Neutrophil (primary cell): ENCODE data around the gene PCNP.
"Not testable (repeated sequence)": the region's sequence is repeated elsewhere in the genome, so short reads cannot be mapped to it uniquely, and the experiment has no call there.

Source experiments
- H3K27ac ChIP-seq: fragments of 200-600 bp; sonication (generic); 2 replicates; pipeline ENCODE4 v1.5.1; 2016; ENCODE audit warnings: mild to moderate bottlenecking, moderate library complexity
- H3K27me3 ChIP-seq: fragments of 200-600 bp; sonication (generic); 2 replicates; pipeline ENCODE4 v1.6.0; 2016; ENCODE audit warnings: mild to moderate bottlenecking
- H3K36me3 ChIP-seq: fragments of 200-600 bp; sonication (generic); 2 replicates; pipeline ENCODE4 v1.5.1; 2017
- H3K4me1 ChIP-seq, 2 experiments: fragments of 200-600 bp in 1 of 2; sonication (generic) in 1 of 2; 1 replicate in 1 of 2; 2 replicates in 1 of 2; pipeline versions ENCODE4 v1.5.1 to v1.6.1; 2013 to 2016; ENCODE audit warnings: low read depth in 1 of 2, low read length in 1 of 2, mild to moderate bottlenecking in 1 of 2, moderate library complexity in 1 of 2; ENCODE audit not compliant: control insufficient read depth in 1 of 2, insufficient read depth in 1 of 2
- H3K4me3 ChIP-seq, 2 experiments: fragments of 200-600 bp in 1 of 2; sonication (generic) in 1 of 2; 1 replicate in 1 of 2; 2 replicates in 1 of 2; pipeline ENCODE4 v1.5.1; 2013 to 2016; ENCODE audit warnings: low read depth in 1 of 2, low read length in 1 of 2, mild to moderate bottlenecking in 1 of 2, moderate library complexity in 1 of 2
- H3K9me3 ChIP-seq: fragments of 200-600 bp; sonication (generic); 2 replicates; pipeline ENCODE4 v1.5.1; 2016
- CTCF ChIP-seq: fragments of 200-600 bp; sonication (generic); IDR thresholded peaks from 2 replicates; pipeline ENCODE4 v1.5.1; 2016; ENCODE audit warnings: antibody characterized with exemption

Gene PCNP

DNA sequence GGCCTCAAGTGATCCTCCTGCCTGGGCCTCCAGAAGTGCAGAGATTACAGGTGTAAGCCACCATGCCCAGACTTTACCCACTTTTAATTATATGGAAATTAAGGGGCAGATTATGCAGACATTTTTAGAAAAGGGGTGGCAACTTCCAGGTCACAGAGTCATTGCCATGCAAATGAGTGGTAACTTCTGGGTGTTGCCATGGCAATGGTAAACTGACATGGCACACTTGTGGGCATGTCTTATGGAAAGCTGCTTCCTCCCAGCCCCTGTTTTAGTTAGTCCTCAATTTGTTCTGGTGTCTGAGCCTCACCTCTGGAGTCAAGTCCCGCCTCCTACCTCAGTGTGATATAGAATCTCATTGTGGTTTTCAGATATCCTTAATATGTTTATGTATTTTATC, 49.7 kb downstream of the PCNP start:
- Histone ChIP-seq H3K9me3 (no peaks in the 10 kb centered on the region), H3K27ac (no peak overlapping the region), H3K27me3 (no peaks in the 10 kb centered on the region), H3K4me3 (no peak overlapping the region), H3K4me1 (no peaks in the 10 kb centered on the region), H3K36me3 (no peaks in the 10 kb centered on the region)
- no peak for TF ChIP-seq CTCF

DNA sequence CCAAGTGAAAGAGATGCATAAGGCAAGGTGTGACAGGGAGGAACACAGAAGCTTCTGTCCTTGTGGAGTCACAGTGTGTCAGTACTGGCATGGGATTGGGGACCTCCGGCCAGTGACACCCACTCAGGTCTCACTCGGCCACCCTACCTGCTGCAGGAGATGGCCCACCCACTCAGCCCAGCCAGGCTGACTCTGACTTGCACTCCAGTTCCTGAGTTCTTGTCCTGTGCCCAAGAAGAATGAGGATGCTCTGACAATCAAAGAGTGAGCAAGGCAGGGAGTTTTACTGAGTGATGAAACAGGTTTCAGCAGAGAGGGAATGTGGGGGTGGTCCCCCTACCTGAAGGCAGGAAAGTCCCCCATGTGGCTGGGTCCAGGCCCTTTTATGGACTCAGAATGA, 50.9 kb downstream of the PCNP start:
- no peak for TF ChIP-seq CTCF
- Histone ChIP-seq H3K4me3 (no peak overlapping the region), H3K4me1 (no peaks in the 10 kb centered on the region)

DNA sequence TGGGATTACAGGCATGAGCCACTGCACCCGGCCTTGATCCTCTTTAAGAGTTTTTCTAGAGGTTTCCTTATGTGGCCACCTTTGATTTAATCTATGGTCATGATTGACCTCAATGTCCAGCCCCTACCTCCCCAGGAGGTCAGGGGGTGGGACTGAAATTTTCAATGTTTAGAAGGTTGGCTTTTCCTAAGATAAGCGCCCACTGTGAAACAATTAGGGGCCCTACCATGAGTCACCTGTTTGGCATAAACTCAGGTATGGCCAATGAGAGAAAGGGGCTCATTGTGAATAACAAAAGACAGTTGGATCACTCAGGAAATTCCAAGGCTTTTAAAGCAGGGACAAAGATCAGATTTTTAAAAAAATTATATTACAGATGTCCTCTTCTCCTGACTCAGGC, 51.9 kb downstream of the PCNP start:
- H3K4me3 ChIP-seq: no peak overlapping the region
- no peaks in the 10 kb centered on the region for H3K4me1 ChIP-seq
- H3K36me3 ChIP-seq: no peaks in the 10 kb centered on the region
- H3K9me3 ChIP-seq: no peaks in the 10 kb centered on the region
- TF ChIP-seq CTCF: no peak
- H3K27me3 ChIP-seq: no peaks in the 10 kb centered on the region
- H3K27ac ChIP-seq: no peak overlapping the region

More for the DNA sequence above, 50.9 kb downstream of the PCNP start:
- H3K36me3 ChIP-seq: no peaks in the 10 kb centered on the region
- no peaks in the 10 kb centered on the region for H3K27me3 ChIP-seq
- no peak overlapping the region for H3K27ac ChIP-seq
- no peaks in the 10 kb centered on the region for H3K9me3 ChIP-seq

- no peak for TF ChIP-seq CTCF
- no peaks in the 10 kb centered on the region for H3K4me1 ChIP-seq
- H3K9me3 ChIP-seq: no peaks in the 10 kb centered on the region
- no peak overlapping the region for H3K27ac ChIP-seq
- H3K27me3 ChIP-seq: no peaks in the 10 kb centered on the region
- no peaks in the 10 kb centered on the region for H3K36me3 ChIP-seq
- H3K4me3 ChIP-seq: no peak overlapping the region
Measured at GRCh38 chr3:101629219-101629618, 55.2 kb downstream of the PCNP start.

DNA sequence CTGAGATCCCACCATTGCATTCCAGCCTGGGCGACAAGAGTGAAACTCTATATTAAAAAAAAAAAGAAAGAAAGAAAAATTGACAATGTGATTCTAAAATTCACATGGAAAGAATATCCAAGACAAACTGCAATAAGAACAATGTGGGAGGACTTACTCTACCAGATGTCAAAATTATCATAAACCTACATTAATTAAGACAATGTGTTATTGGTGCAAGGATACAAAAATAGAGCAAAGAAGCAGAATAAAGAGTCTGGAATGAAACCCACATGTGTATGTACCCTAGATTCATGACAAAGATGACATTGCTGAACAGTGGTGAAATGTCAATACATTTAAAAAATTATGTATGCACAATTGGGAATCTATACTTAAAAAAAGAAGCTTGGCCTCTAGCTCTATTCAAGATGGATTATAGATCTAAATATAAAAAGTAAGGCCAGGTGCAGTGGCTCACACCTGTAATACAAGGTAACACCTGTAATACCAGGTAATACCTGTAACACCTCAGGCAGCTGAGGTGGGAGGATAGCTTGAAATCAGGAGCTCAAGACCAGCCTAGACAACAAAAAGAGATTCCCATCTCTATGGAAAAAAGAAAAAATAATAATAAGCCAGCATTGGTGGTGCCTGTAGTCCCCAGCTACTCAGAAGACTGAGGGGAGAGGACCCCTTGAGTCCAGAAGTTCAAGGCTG, 57.3 kb downstream of the PCNP start:
- H3K4me3 ChIP-seq: no peak overlapping the region
- no peaks in the 10 kb centered on the region for H3K9me3 ChIP-seq
- no peaks in the 10 kb centered on the region for H3K4me1 ChIP-seq
- no peaks in the 10 kb centered on the region for H3K36me3 ChIP-seq
- TF ChIP-seq CTCF: no peak
- H3K27ac ChIP-seq: no peak overlapping the region
- no peaks in the 10 kb centered on the region for H3K27me3 ChIP-seq

DNA sequence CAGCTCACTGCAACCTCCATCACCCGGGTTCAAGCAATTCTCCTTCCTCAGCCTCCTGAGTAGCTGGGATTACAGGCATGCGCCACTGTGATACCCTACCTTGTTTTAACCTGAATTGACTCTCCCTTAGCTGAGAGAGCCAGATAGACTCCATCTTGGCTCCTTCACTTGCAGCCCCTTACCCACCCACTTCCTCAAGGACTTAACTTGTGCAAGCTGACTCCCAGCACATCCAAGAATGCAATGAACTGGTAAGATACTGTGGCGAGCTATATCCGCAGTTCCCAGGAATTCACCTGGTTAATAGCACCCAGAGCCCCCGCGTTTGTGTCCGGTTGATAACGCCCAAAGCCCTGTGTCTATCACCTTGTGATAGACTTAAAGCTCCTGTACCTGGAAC, 58.0 kb downstream of the PCNP start:
- H3K27me3 ChIP-seq, H3K9me3 ChIP-seq, H3K27ac ChIP-seq, H3K4me3 ChIP-seq, H3K4me1 ChIP-seq, H3K36me3 ChIP-seq: not testable (repeated sequence)
